Measurements from ENCODE around the gene CENPQ. TPM values are rescaled to one million over a fixed set of nuclear protein-coding genes. Genes with fewer than 3 reads are reported as not detected.

The CENPQ gene
- total RNA-seq, 1 experiment from 2014 or later, result 11.0 TPM

DNA sequence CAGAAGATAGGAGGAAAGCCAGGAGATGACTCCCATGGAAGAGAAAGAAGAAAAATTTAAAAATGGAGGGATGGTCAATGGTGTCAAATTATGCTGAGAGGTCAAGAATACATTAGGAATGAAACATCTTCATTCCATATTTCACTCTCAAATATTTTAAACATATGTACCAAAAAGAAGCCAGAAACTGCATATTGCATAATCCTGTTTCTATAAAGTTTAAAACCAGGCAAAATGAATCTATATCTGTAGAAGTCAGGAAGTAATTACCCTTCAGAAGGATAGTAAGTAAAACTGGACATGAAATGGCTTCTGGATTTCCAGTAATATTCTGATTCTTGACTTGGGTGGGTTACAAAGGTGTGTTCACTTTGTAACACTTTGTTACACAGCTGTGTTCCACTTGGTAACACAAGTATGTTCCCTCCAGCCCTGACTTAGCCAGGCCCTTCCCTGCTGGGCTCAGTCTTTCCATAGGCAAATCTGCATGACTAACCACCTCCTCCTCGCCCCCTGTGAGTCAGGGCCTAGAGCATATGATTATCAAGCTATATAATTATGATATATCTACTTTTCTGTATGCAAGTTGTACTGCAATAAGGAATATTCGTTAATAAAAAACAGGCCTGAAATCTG is 67.1 kb downstream of the CENPQ start:
- Histone ChIP-seq H3K27me3 (ENCODE audit: insufficient read depth, low read depth) (no peaks in the 10 kb centered on the region), H3K79me2 (ENCODE audit: low read depth) (no peaks in the 10 kb centered on the region), H3K4me1 (replicated peaks; ENCODE audit: insufficient read depth) (0 out of 2 replicates have a peak, but pooled peaks cover 5% of the 10 kb centered on the region), H3K27ac (no peak overlapping the region), H2AFZ (no peak overlapping the region), H3K9me3 (ENCODE audit: insufficient read depth, low read depth) (no peaks in the 10 kb centered on the region), H3K4me3 (no peak overlapping the region), H3K36me3 (ENCODE audit: low read depth) (no peaks in the 10 kb centered on the region), H3K9me2 (ENCODE audit: insufficient read depth) (no peaks in the 10 kb centered on the region), H3K4me2 (no peak overlapping the region), H3F3A (ENCODE audit: insufficient read depth, low read depth) (no peaks in the 10 kb centered on the region), H4K20me1 (ENCODE audit: insufficient read depth) (no peaks in the 10 kb centered on the region)
- BruUV-seq (replicated peaks), result no TSS peak
- ChIA-PET CTCF (no interaction called here), POLR2A (ENCODE audit: unreplicated experiment) (no interaction called here)
- intact Hi-C loops (cut with micrococcal nuclease; ENCODE audit: unreplicated experiment), result loop anchor here (5.0 kb wide), 1 partner anchor 92 kb away; no protein-coding TSS in a partner anchor
- DNase-seq, result no peak
- TF ChIP-seq, protein P1, sequence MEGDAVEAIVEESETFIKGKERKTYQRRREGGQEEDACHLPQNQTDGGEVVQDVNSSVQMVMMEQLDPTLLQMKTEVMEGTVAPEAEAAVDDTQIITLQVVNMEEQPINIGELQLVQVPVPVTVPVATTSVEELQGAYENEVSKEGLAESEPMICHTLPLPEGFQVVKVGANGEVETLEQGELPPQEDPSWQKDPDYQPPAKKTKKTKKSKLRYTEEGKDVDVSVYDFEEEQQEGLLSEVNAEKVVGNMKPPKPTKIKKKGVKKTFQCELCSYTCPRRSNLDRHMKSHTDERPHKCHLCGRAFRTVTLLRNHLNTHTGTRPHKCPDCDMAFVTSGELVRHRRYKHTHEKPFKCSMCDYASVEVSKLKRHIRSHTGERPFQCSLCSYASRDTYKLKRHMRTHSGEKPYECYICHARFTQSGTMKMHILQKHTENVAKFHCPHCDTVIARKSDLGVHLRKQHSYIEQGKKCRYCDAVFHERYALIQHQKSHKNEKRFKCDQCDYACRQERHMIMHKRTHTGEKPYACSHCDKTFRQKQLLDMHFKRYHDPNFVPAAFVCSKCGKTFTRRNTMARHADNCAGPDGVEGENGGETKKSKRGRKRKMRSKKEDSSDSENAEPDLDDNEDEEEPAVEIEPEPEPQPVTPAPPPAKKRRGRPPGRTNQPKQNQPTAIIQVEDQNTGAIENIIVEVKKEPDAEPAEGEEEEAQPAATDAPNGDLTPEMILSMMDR (conservative IDR thresholded peaks at IDR 0.05), result no peak
- TF ChIP-seq EZH2 (IDR thresholded peaks at IDR 0.05; ENCODE audit: low read depth), result no peak

DNA sequence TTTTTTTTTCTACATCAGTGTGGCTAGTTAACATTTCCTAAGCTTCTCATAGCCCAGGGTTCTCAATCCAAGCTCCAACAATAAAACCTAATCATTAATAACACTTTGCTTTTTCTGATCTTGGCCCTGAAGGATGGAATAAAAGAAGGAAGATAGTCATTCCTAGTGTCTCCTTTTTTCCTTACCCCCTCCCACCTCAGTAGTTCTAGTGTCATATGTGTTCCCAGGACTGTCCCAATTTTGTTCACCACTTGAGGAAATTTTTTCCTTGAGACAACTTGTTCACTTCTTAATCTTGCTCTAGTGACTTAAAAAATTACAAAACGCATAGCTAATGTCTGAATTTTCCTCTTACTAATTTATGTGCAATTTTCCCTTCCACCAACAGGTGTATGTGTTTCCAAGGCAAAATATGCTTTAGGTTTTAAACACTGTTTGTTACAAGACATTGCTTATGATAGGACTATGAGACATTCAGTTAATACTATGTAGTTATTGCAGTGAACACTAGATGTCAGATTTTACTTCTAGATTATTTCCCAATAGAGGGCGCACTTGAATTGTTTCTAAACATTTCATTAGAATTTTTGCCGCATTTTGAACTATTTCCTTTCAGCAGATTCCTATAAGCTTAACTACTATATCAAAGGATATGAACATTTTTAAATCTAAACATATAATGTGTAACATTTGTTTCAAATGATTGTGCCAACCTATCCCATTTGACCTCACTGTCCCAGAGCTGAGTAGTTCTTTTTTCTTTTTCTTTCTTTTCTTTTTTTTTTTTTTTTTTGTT is 68.8 kb downstream of the CENPQ start:
- peak in 1 of 2 experiments; percentile 79 for DNase-seq
- Histone ChIP-seq H4K20me1 (ENCODE audit: insufficient read depth) (no peaks in the 10 kb centered on the region), H3K27ac (no peak overlapping the region), H3K9me3 (ENCODE audit: insufficient read depth, low read depth) (no peaks in the 10 kb centered on the region), H3K27me3 (ENCODE audit: insufficient read depth, low read depth) (no peaks in the 10 kb centered on the region), H2AFZ (peak overlapping the region; percentile 77), H3F3A (ENCODE audit: insufficient read depth, low read depth) (no peaks in the 10 kb centered on the region), H3K79me2 (ENCODE audit: low read depth) (no peaks in the 10 kb centered on the region), H3K9me2 (ENCODE audit: insufficient read depth) (no peaks in the 10 kb centered on the region), H3K4me3 (peak overlapping the region; percentile 30; the same call in 1 of the 2 replicates), H3K4me1 (replicated peaks; ENCODE audit: insufficient read depth) (0 out of 2 replicates have a peak, but pooled peaks cover 5% of the 10 kb centered on the region), H3K36me3 (ENCODE audit: low read depth) (no peaks in the 10 kb centered on the region), H3K4me2 (peak overlapping the region; percentile 58)
- CTCF ChIA-PET, result interaction anchor here (0.6 to 1.6 kb wide), 10 partner anchors 18 to 1744 kb away, joined by 3 to 13 read pairs (median 4); no protein-coding TSS in a partner anchor
- intact Hi-C loops (cut with micrococcal nuclease; ENCODE audit: unreplicated experiment), result loop anchor here (1.0 to 5.0 kb wide), 3 partner anchors 75 to 317 kb away; no protein-coding TSS in a partner anchor
- no peak for TF ChIP-seq EZH2 (IDR thresholded peaks at IDR 0.05; ENCODE audit: low read depth)
- TF ChIP-seq, protein P1 (conservative IDR thresholded peaks at IDR 0.05), result peak; percentile 84
- POLR2A ChIA-PET (ENCODE audit: unreplicated experiment), result interaction anchor here (0.6 kb wide), 1 partner anchor 250 kb away, joined by 3 read pairs; no protein-coding TSS in a partner anchor
- no TSS peak for BruUV-seq (replicated peaks)

DNA sequence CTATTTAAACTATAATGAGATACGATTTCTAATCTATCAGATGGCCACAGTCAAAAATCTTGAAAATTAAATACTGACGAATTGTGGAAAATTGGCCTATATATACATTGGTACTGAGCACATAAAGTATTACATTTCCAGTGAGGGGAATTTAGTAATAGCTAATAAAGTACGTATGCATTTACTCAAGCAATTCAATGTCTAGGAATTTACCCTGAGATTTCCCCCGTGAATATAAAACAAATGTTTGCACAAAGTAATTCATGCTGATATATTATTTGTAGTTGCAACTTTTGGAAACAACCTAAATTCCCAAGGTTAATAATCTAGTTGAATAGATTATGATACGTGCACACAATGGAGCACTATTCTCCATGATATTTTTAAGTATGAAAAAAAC is 72.6 kb downstream of the CENPQ start:
- Histone ChIP-seq H3K79me2 (ENCODE audit: low read depth) (no peaks in the 10 kb centered on the region), H2AFZ (no peak overlapping the region), H3K4me1 (replicated peaks; ENCODE audit: insufficient read depth) (peaks cover 13% of the 10 kb centered on the region), H3K9me2 (ENCODE audit: insufficient read depth) (no peaks in the 10 kb centered on the region), H4K20me1 (ENCODE audit: insufficient read depth) (no peaks in the 10 kb centered on the region), H3K36me3 (ENCODE audit: low read depth) (no peaks in the 10 kb centered on the region), H3F3A (ENCODE audit: insufficient read depth, low read depth) (peaks cover 7% of the 10 kb centered on the region), H3K4me3 (no peak overlapping the region), H3K27me3 (ENCODE audit: insufficient read depth, low read depth) (no peaks in the 10 kb centered on the region), H3K27ac (no peak overlapping the region), H3K4me2 (no peak overlapping the region), H3K9me3 (ENCODE audit: insufficient read depth, low read depth) (peaks cover 3% of the 10 kb centered on the region; the same call in 1 of the 2 replicates)
- ChIA-PET POLR2A (ENCODE audit: unreplicated experiment) (interaction anchor here (0.6 kb wide), 1 partner anchor 181 kb away, joined by 3 read pairs; no protein-coding TSS in a partner anchor), CTCF (interaction anchor here (0.6 kb wide), 1 partner anchor 1746 kb away, joined by 4 read pairs; no protein-coding TSS in a partner anchor)
- no peak for DNase-seq
- TF ChIP-seq, protein P1 (conservative IDR thresholded peaks at IDR 0.05), result no peak
- no peak for TF ChIP-seq EZH2 (IDR thresholded peaks at IDR 0.05; ENCODE audit: low read depth)
- no TSS peak for BruUV-seq (replicated peaks)
- intact Hi-C loops (cut with micrococcal nuclease; ENCODE audit: unreplicated experiment), result no loop called here

Measured in PC-9 (cell line).